Keratinocyte (primary cell): ENCODE measurements around the gene MAGOHB. TPM values are rescaled to one million over a fixed set of nuclear protein-coding genes. Genes with fewer than 3 reads are reported as not detected.
"Not testable (repeated sequence)": the region's sequence is repeated elsewhere in the genome, so short reads cannot be mapped to it uniquely, and the experiment has no call there.

ENCODE experiments used
- DNase-seq: peaks from one replicate; pipeline ENCODE4 v3.0.0-alpha.2; 2011; ENCODE audit warnings: low read depth, missing footprints, low spot score
- FAIRE-seq: peaks from 2 replicates; lab custom pipeline; 2011; peaks lifted over from hg19 to GRCh38; lab: Jason Lieb, UNC
- H2AFZ ChIP-seq: 2 replicates; pipeline ENCODE4 v1.6.0; 2012; ENCODE audit warnings: low read length, control low read depth, inconsistent platforms; ENCODE audit not compliant: control insufficient read depth
- H3K27ac ChIP-seq: 2 replicates; pipeline ENCODE4 v1.5.1; 2011; ENCODE audit warnings: low read length; ENCODE audit not compliant: control insufficient read depth, insufficient read depth
- H3K27me3 ChIP-seq: 3 replicates; pipeline ENCODE4 v1.6.0; 2011; ENCODE audit warnings: low read length; ENCODE audit not compliant: control insufficient read depth, insufficient read depth; ENCODE audit errors: extremely low read depth
- H3K36me3 ChIP-seq, 2 experiments: 2 replicates in 1 of 2; 3 replicates in 1 of 2; pipeline ENCODE4 v1.5.1; 2011; ENCODE audit warnings: low read length in 2 of 2, mild to moderate bottlenecking in 1 of 2; ENCODE audit not compliant: control insufficient read depth in 2 of 2, insufficient read depth in 2 of 2; ENCODE audit errors: extremely low read depth in 1 of 2
- H3K4me1 ChIP-seq: 3 replicates; pipeline ENCODE4 v1.5.1; 2011; ENCODE audit warnings: low read length; ENCODE audit not compliant: control insufficient read depth, insufficient read depth; ENCODE audit errors: extremely low read depth
- H3K4me2 ChIP-seq: 3 replicates; pipeline ENCODE4 v1.6.0; 2011; ENCODE audit warnings: low read depth, low read length; ENCODE audit not compliant: control insufficient read depth, insufficient read depth; ENCODE audit errors: extremely low read depth
- H3K4me3 ChIP-seq, 3 experiments: fragments of 200-600 bp in 1 of 3; sonication (generic) in 1 of 3; 2 replicates in 2 of 3; 3 replicates in 1 of 3; pipeline ENCODE4 v1.5.1; 2011 to 2016; ENCODE audit warnings: low read length in 3 of 3, mild to moderate bottlenecking in 3 of 3, control low read depth in 2 of 3, inconsistent platforms in 1 of 3, low read depth in 1 of 3, mixed read lengths in 1 of 3, mixed run types in 1 of 3, moderate library complexity in 1 of 3; ENCODE audit not compliant: control insufficient read depth in 2 of 3, insufficient read depth in 2 of 3; ENCODE audit errors: extremely low read depth in 1 of 3
- H3K79me2 ChIP-seq: 2 replicates; pipeline ENCODE4 v1.6.0; 2012; ENCODE audit warnings: low read length; ENCODE audit not compliant: control insufficient read depth, insufficient read depth
- H3K9ac ChIP-seq: 3 replicates; pipeline ENCODE4 v1.6.0; 2011; ENCODE audit warnings: low read length; ENCODE audit not compliant: control insufficient read depth, insufficient read depth; ENCODE audit errors: extremely low read depth
- H3K9me1 ChIP-seq: 3 replicates; pipeline ENCODE4 v1.6.0; 2011; ENCODE audit warnings: low read length; ENCODE audit not compliant: control insufficient read depth, insufficient read depth; ENCODE audit errors: extremely low read depth
- H3K9me3 ChIP-seq: 2 replicates; pipeline ENCODE4 v1.5.1; 2012; ENCODE audit warnings: low read depth, low read length; ENCODE audit not compliant: control insufficient read depth
- H4K20me1 ChIP-seq: 3 replicates; pipeline ENCODE4 v1.6.0; 2011; ENCODE audit warnings: low read length; ENCODE audit not compliant: control insufficient read depth, insufficient read depth; ENCODE audit errors: extremely low read depth
- CTCF ChIP-seq, 3 experiments: IDR thresholded peaks in 1 of 3; conservative IDR thresholded peaks in 1 of 3; optimal IDR thresholded peaks in 1 of 3; 2 replicates in 2 of 3; 3 replicates in 1 of 3; pipeline versions ENCODE3 to v1.5.1; 2011; ENCODE audit warnings: low read length in 3 of 3, mild to moderate bottlenecking in 3 of 3, moderate library complexity in 2 of 3, control low read depth in 1 of 3, inconsistent platforms in 1 of 3; ENCODE audit not compliant: insufficient read depth in 2 of 3; ENCODE audit errors: extremely low read depth in 1 of 3
- EZH2 ChIP-seq: IDR thresholded peaks from one replicate; pipeline ENCODE4 v1.6.1; 2012; ENCODE audit warnings: inconsistent platforms, mild to moderate bottlenecking, low read length, moderate library complexity
- dilution Hi-C: fragments of 300-500 bp; cut with MboI; formaldehyde crosslinking; loops from one replicate; pipeline ENCODE4 v1.7.0; 2020; ENCODE audit warnings: low sequenced_read_pairs; ENCODE audit not compliant: extremely low pct_ligation_motif_present
- polyA plus RNA-seq, 5 experiments: library from polyadenylated mRNA; depleted of rRNA in 3 of 5; stranded (reverse) in 3 of 5; stranded (forward) in 1 of 5; unstranded in 1 of 5; fragments of >200 nt; gene quantifications; 1 replicate in 1 of 5; 2 replicates in 3 of 5; 3 replicates in 1 of 5; pipeline versions ENCODE4 v1.2.1 to v1.2.3, GENCODE V29; 2011 to 2012; ENCODE audit warnings: missing spikeins in 2 of 5, low read depth in 1 of 5, low replicate concordance in 1 of 5

MAGOHB gene
- polyA plus RNA-seq, 1 donor (not counting 4 experiments of a cell fraction or from before 2014, with no cell fraction given): 34.2 TPM

- no peaks in the 10 kb centered on the region for H3K79me2 ChIP-seq
- H3K27me3 ChIP-seq: no peaks in the 10 kb centered on the region
- no peaks in the 10 kb centered on the region for H3K9me1 ChIP-seq
- no peak overlapping the region for H3K9ac ChIP-seq
- H2AFZ ChIP-seq: no peak overlapping the region
- no peaks in the 10 kb centered on the region for H3K4me1 ChIP-seq
- dilution Hi-C loops: no loop called here
- H3K4me2 ChIP-seq: no peak overlapping the region
- no peak for FAIRE-seq
- no peak for DNase-seq
- no peaks in the 10 kb centered on the region for H4K20me1 ChIP-seq
- H3K36me3 ChIP-seq: peaks cover 0 to 3% of the 10 kb centered on the region in 2 experiments
- no peak for TF ChIP-seq EZH2
- no peak for TF ChIP-seq CTCF (optimal IDR thresholded peaks at IDR 0.05 in 1 of 3, IDR thresholded peaks at IDR 0.05 in 1 of 3, conservative IDR thresholded peaks at IDR 0.05 in 1 of 3; ENCODE audit: extremely low read depth in 1 of 3, insufficient read depth in 2 of 3, low read length in 3 of 3)
- H3K9me3 ChIP-seq: no peaks in the 10 kb centered on the region
- H3K4me3 ChIP-seq: no peak overlapping the region
- no peak overlapping the region for H3K27ac ChIP-seq
Measured at GRCh38 chr12:10582704-10583103, 30.7 kb downstream of the MAGOHB start.

- dilution Hi-C loops, H4K20me1 ChIP-seq, H3K9ac ChIP-seq, H3K79me2 ChIP-seq, H3K4me3 ChIP-seq, FAIRE-seq, H3K9me3 ChIP-seq, H3K27ac ChIP-seq, H3K9me1 ChIP-seq, DNase-seq, H3K36me3 ChIP-seq, H3K4me2 ChIP-seq, H2AFZ ChIP-seq, H3K27me3 ChIP-seq, H3K4me1 ChIP-seq: not testable (repeated sequence)
Measured at GRCh38 chr12:10582133-10582532, 31.3 kb downstream of the MAGOHB start.

- TF ChIP-seq CTCF (optimal IDR thresholded peaks at IDR 0.05 in 1 of 3, IDR thresholded peaks at IDR 0.05 in 1 of 3, conservative IDR thresholded peaks at IDR 0.05 in 1 of 3; ENCODE audit: extremely low read depth in 1 of 3, insufficient read depth in 2 of 3, low read length in 3 of 3) (no peak), EZH2 (no peak)
- H3K79me2 ChIP-seq: no peaks in the 10 kb centered on the region
- dilution Hi-C loops: no loop called here
- no peak overlapping the region for H3K4me2 ChIP-seq
- no peaks in the 10 kb centered on the region for H3K4me1 ChIP-seq
- H3K9me1 ChIP-seq: no peaks in the 10 kb centered on the region
- FAIRE-seq: no peak
- H3K36me3 ChIP-seq: no peaks in the 10 kb centered on the region
- no peaks in the 10 kb centered on the region for H3K27me3 ChIP-seq
- no peak overlapping the region for H3K9ac ChIP-seq
- no peak overlapping the region for H3K27ac ChIP-seq
- H3K4me3 ChIP-seq: no peak overlapping the region
- no peaks in the 10 kb centered on the region for H3K9me3 ChIP-seq
- DNase-seq: no peak
- no peaks in the 10 kb centered on the region for H4K20me1 ChIP-seq
- no peak overlapping the region for H2AFZ ChIP-seq
Measured at GRCh38 chr12:10574307-10574706, 39.1 kb downstream of the MAGOHB start.

GRCh38 chr12:10572021-10572490 is 41.4 kb downstream of the MAGOHB start:
- H3K9me3 ChIP-seq, H3K9me1 ChIP-seq, H2AFZ ChIP-seq, DNase-seq, H3K9ac ChIP-seq, H3K27me3 ChIP-seq, dilution Hi-C loops, FAIRE-seq, H3K4me3 ChIP-seq, H4K20me1 ChIP-seq, H3K4me2 ChIP-seq, H3K79me2 ChIP-seq, H3K36me3 ChIP-seq, H3K4me1 ChIP-seq, H3K27ac ChIP-seq: not testable (repeated sequence)
